GM23248 (cell line): Measurements from ENCODE around the gene CLDN10.

Experiments used
- EZH2 ChIP-seq: fragments of 200-600 bp; sonication (generic); IDR thresholded peaks from 2 replicates; pipeline ENCODE4 v1.6.1; 2018; ENCODE audit warnings: antibody characterized with exemption, mild to moderate bottlenecking; ENCODE audit not compliant: insufficient read depth, poor library complexity, severe bottlenecking
- EZH2phosphoT487 ChIP-seq: fragments of 200-600 bp; sonication (generic); IDR thresholded peaks from 2 replicates; pipeline ENCODE4 v1.6.1; 2018; ENCODE audit warnings: antibody characterized with exemption, moderate library complexity, mild to moderate bottlenecking, low read depth; ENCODE audit not compliant: insufficient read depth

DNA sequence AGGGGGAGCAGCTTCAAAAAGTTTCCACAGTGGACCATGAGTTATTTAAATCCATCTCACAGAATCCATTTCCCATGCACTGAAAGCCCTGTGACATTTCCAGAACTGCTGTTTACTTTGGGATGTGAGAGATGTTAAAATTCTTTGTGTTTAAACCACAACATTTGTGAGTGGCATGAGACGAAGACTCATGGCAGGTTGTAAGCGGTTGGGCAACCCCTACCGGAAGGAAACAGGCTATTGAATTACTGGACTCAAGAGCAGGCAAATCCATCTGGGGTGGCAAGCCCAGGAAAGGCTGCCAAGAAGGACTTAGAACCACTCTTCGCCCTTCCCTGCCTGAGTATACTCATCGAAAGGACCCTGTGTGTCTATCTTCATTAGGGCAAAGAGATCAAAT, 22.3 kb upstream of the CLDN10 start:
- TF ChIP-seq EZH2phosphoT487 (no peak), EZH2 (no peak)
